Ectodermal cell (in vitro differentiated cells): ENCODE results near the gene TP53RK.

ENCODE experiments used
- H3K27ac ChIP-seq: 2 replicates; pipeline ENCODE4 v1.7.0; 2013; ENCODE audit warnings: mild to moderate bottlenecking, low read depth, low read length; ENCODE audit not compliant: insufficient read depth, poor library complexity, severe bottlenecking
- H3K27me3 ChIP-seq: 2 replicates; pipeline ENCODE4 v1.7.0; 2013; ENCODE audit warnings: mild to moderate bottlenecking, low read length; ENCODE audit not compliant: insufficient read depth, control insufficient read depth, poor library complexity, severe bottlenecking
- H3K36me3 ChIP-seq: one replicate; pipeline ENCODE4 v1.7.0; 2013; ENCODE audit warnings: low read length; ENCODE audit not compliant: control insufficient read depth, insufficient read depth
- H3K4me1 ChIP-seq: one replicate; pipeline ENCODE4 v1.7.0; 2013; ENCODE audit warnings: low read length; ENCODE audit not compliant: control insufficient read depth, insufficient read depth
- H3K4me3 ChIP-seq: 2 replicates; pipeline ENCODE4 v1.7.0; 2013; ENCODE audit warnings: low read depth, low read length, control low read depth; ENCODE audit not compliant: insufficient read depth
- H3K9me3 ChIP-seq: 2 replicates; pipeline ENCODE4 v1.7.0; 2013; ENCODE audit warnings: mild to moderate bottlenecking, low read length, moderate library complexity; ENCODE audit not compliant: control insufficient read depth
- WGBS, 2 experiments: methylation state at CpG; one replicate each; pipeline ENCODE4 v1.1.7; 2013; ENCODE audit warnings: missing lambda C conversion rate in 2 of 2; 5-methylcytosine and 5-hydroxymethylcytosine counted together

The TP53RK gene

GRCh38 chr20:46639587-46639986, 49.7 kb downstream of the TP53RK start:
- no peak overlapping the region for H3K27ac ChIP-seq
- H3K27me3 ChIP-seq = no peaks in the 10 kb centered on the region
- H3K36me3 ChIP-seq = no peaks in the 10 kb centered on the region
- 95 to 96% methylated on average over 3 of the region's 3 CpGs for WGBS, 2 experiments
- H3K4me1 ChIP-seq = peaks cover 8% of the 10 kb centered on the region
- no peaks in the 10 kb centered on the region for H3K9me3 ChIP-seq
- no peak overlapping the region for H3K4me3 ChIP-seq

GRCh38 chr20:46638898-46639274, 50.4 kb downstream of the TP53RK start:
- no peaks in the 10 kb centered on the region for H3K36me3 ChIP-seq
- H3K4me3 ChIP-seq = no peak overlapping the region
- no peaks in the 10 kb centered on the region for H3K9me3 ChIP-seq
- peaks cover 8% of the 10 kb centered on the region for H3K4me1 ChIP-seq
- no peaks in the 10 kb centered on the region for H3K27me3 ChIP-seq
- 88 to 97% methylated on average over 4 of the region's 4 CpGs for WGBS, 2 experiments
- no peak overlapping the region for H3K27ac ChIP-seq

GRCh38 chr20:46638134-46638897, 50.9 kb downstream of the TP53RK start:
- H3K27ac ChIP-seq = peak overlapping the region; percentile 62
- no peaks in the 10 kb centered on the region for H3K27me3 ChIP-seq
- H3K9me3 ChIP-seq = no peaks in the 10 kb centered on the region
- peaks cover 8% of the 10 kb centered on the region for H3K4me1 ChIP-seq
- no peak overlapping the region for H3K4me3 ChIP-seq
- WGBS, 2 experiments = 56 to 59% methylated on average over 18 of the region's 18 CpGs
- no peaks in the 10 kb centered on the region for H3K36me3 ChIP-seq

GRCh38 chr20:46637427-46638133, 51.7 kb downstream of the TP53RK start:
- H3K27ac ChIP-seq = peak overlapping the region; percentile 62
- 93 to 97% methylated on average over 4 of the region's 4 CpGs for WGBS, 2 experiments
- peaks cover 8% of the 10 kb centered on the region for H3K4me1 ChIP-seq
- no peaks in the 10 kb centered on the region for H3K27me3 ChIP-seq
- no peak overlapping the region for H3K4me3 ChIP-seq
- H3K9me3 ChIP-seq = no peaks in the 10 kb centered on the region
- H3K36me3 ChIP-seq = no peaks in the 10 kb centered on the region

GRCh38 chr20:46637020-46637419, 52.2 kb downstream of the TP53RK start:
- 93 to 94% methylated on average over 11 of the region's 11 CpGs for WGBS, 2 experiments
- Histone ChIP-seq H3K4me3 (no peak overlapping the region), H3K36me3 (no peaks in the 10 kb centered on the region), H3K27ac (no peak overlapping the region), H3K9me3 (no peaks in the 10 kb centered on the region), H3K27me3 (no peaks in the 10 kb centered on the region), H3K4me1 (peaks cover 10% of the 10 kb centered on the region)

- Histone ChIP-seq H3K36me3 (no peaks in the 10 kb centered on the region), H3K9me3 (no peaks in the 10 kb centered on the region), H3K27ac (no peak overlapping the region), H3K4me3 (no peak overlapping the region), H3K27me3 (no peaks in the 10 kb centered on the region), H3K4me1 (peaks cover 15% of the 10 kb centered on the region)
- 93 to 96% methylated on average over 4 of the region's 4 CpGs for WGBS, 2 experiments
These were observed 52.7 kb downstream of the TP53RK start for GRCh38 chr20:46636514-46636913.

GRCh38 chr20:46635514-46636136, 53.6 kb downstream of the TP53RK start:
- peaks cover 16% of the 10 kb centered on the region for H3K4me1 ChIP-seq
- 91 to 94% methylated on average over 5 of the region's 5 CpGs for WGBS, 2 experiments
- H3K4me3 ChIP-seq = no peak overlapping the region
- H3K9me3 ChIP-seq = no peaks in the 10 kb centered on the region
- no peak overlapping the region for H3K27ac ChIP-seq
- no peaks in the 10 kb centered on the region for H3K27me3 ChIP-seq
- H3K36me3 ChIP-seq = no peaks in the 10 kb centered on the region

GRCh38 chr20:46634528-46634927, 54.7 kb downstream of the TP53RK start:
- H3K36me3 ChIP-seq = no peaks in the 10 kb centered on the region
- H3K4me3 ChIP-seq = no peak overlapping the region
- H3K9me3 ChIP-seq = no peaks in the 10 kb centered on the region
- no peaks in the 10 kb centered on the region for H3K27me3 ChIP-seq
- peaks cover 16% of the 10 kb centered on the region for H3K4me1 ChIP-seq
- 90 to 93% methylated on average over 6 of the region's 6 CpGs for WGBS, 2 experiments
- H3K27ac ChIP-seq = no peak overlapping the region
